ENCODE data around the gene NUP93. TPM values are rescaled to one million over a fixed set of nuclear protein-coding genes. Genes with fewer than 3 reads are reported as not detected.

NUP93 gene
- polyA plus RNA-seq, 1 donor from 2014 or later = 237 TPM

DNA sequence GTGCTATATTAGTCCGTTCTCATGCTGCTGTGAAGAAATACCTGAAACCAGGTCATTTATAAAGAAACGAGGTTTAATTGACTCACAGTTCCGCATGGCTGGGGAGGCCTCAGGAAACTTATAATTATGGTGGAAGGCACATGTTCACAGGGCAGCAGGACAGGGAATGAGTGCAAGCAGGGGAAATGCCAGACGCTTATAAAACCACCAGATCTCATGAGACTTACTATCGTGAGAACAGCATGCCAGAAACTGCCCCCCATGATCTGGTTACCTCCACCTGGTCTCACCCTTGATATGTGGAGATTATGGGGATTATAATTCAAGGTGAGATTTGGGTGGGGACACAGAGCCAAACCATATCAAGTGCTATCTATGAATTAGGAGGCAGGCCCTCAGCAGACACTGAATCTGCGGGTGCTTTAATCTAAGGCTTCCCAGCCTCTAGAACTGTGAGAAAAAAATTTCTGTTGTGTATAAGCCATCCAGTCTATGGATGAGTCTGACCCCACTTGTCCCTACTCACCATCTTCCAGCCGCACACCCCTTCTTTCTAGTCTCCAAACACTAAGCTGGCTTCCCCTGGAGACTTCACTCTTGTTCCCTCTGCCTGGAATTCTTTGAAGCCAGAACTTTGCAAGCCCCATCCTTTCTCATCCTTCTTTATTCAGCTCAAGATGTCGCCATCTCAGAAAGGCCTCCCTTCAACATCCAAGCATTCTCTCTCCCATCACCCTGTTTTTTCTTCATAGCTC lies 772 bp upstream of the NUP93 start:
- no peaks in the 10 kb centered on the region for H3F3A ChIP-seq (ENCODE audit: insufficient read depth, low read length, poor library complexity, severe bottlenecking)
- no peaks in the 10 kb centered on the region for H3K9me2 ChIP-seq (ENCODE audit: insufficient read depth, low read length)
- peaks cover 27% of the 10 kb centered on the region for H3K79me2 ChIP-seq (replicated peaks; ENCODE audit: insufficient read depth, low read length)
- H3K9ac ChIP-seq (ENCODE audit: low read length) = peak overlapping the region; percentile 75
- peak overlapping the region; percentile 87 for H2AFZ ChIP-seq (ENCODE audit: low read depth, low read length)
- H3K27ac ChIP-seq (ENCODE audit: low read length) = peak overlapping the region; percentile 75
- H3K36me3 ChIP-seq (ENCODE audit: insufficient read depth, low read length) = no peaks in the 10 kb centered on the region
- H3K4me2 ChIP-seq (ENCODE audit: low read length) = peak overlapping the region; percentile 86
- H4K20me1 ChIP-seq (ENCODE audit: insufficient read depth) = no peaks in the 10 kb centered on the region
- no peaks in the 10 kb centered on the region for H3K27me3 ChIP-seq (ENCODE audit: insufficient read depth, low read depth, low read length)
- no peaks in the 10 kb centered on the region for H3K9me3 ChIP-seq (ENCODE audit: low read length)
- no peak for TF ChIP-seq RAD21 (conservative IDR thresholded peaks at IDR 0.05)
- H3K4me3 ChIP-seq (ENCODE audit: low read length) = peak overlapping the region; percentile 99

DNA sequence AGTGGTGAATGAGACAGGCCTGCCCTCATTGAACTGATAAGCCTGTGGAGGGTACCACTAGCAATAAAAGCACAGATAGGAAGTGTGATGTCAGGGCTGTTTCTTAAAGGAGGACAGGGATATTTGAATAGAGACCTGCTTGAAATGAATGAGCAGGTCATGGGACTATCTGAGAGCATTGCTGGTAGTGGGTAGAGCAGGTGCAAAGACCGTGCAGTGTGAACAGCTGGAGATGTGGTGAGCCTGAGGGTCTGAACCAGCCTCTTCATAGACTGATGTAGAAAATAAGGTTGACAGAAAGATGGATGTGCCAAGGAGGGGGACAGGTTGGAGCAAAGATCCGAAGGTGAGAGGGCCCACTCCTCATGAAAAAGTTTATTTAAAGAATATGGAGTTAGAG lies 2.4 kb downstream of the NUP93 start:
- no peak overlapping the region for H3K4me2 ChIP-seq (ENCODE audit: low read length)

More for the DNA sequence above, 2.4 kb downstream of the NUP93 start:
- Histone ChIP-seq H3K36me3 (ENCODE audit: insufficient read depth, low read length) (no peaks in the 10 kb centered on the region), H3K9me3 (ENCODE audit: low read length) (no peaks in the 10 kb centered on the region), H3K9me2 (ENCODE audit: insufficient read depth, low read length) (no peaks in the 10 kb centered on the region), H3F3A (ENCODE audit: insufficient read depth, low read length, poor library complexity, severe bottlenecking) (no peaks in the 10 kb centered on the region), H3K27ac (ENCODE audit: low read length) (no peak overlapping the region), H3K79me2 (replicated peaks; ENCODE audit: insufficient read depth, low read length) (peaks cover 33% of the 10 kb centered on the region), H3K9ac (ENCODE audit: low read length) (no peak overlapping the region), H3K27me3 (ENCODE audit: insufficient read depth, low read depth, low read length) (no peaks in the 10 kb centered on the region), H3K4me3 (ENCODE audit: low read length) (no peak overlapping the region), H2AFZ (ENCODE audit: low read depth, low read length) (no peak overlapping the region), H4K20me1 (ENCODE audit: insufficient read depth) (no peaks in the 10 kb centered on the region)
- TF ChIP-seq TAF1 (IDR thresholded peaks at IDR 0.05; ENCODE audit: low read depth) (no peak), EP300 (conservative IDR thresholded peaks at IDR 0.05; ENCODE audit: poor library complexity, severe bottlenecking) (no peak), MXI1 (conservative IDR thresholded peaks at IDR 0.05; ENCODE audit: poor library complexity, severe bottlenecking) (no peak), SMC3 (conservative IDR thresholded peaks at IDR 0.05; ENCODE audit: poor library complexity) (no peak), EZH2 (IDR thresholded peaks at IDR 0.05; ENCODE audit: borderline replicate concordance, insufficient read depth, low read length, poor library complexity, severe bottlenecking) (no peak), RAD21 (conservative IDR thresholded peaks at IDR 0.05) (no peak), POLR2AphosphoS5 (IDR thresholded peaks at IDR 0.05) (no peak)
- TF ChIP-seq, protein P1, sequence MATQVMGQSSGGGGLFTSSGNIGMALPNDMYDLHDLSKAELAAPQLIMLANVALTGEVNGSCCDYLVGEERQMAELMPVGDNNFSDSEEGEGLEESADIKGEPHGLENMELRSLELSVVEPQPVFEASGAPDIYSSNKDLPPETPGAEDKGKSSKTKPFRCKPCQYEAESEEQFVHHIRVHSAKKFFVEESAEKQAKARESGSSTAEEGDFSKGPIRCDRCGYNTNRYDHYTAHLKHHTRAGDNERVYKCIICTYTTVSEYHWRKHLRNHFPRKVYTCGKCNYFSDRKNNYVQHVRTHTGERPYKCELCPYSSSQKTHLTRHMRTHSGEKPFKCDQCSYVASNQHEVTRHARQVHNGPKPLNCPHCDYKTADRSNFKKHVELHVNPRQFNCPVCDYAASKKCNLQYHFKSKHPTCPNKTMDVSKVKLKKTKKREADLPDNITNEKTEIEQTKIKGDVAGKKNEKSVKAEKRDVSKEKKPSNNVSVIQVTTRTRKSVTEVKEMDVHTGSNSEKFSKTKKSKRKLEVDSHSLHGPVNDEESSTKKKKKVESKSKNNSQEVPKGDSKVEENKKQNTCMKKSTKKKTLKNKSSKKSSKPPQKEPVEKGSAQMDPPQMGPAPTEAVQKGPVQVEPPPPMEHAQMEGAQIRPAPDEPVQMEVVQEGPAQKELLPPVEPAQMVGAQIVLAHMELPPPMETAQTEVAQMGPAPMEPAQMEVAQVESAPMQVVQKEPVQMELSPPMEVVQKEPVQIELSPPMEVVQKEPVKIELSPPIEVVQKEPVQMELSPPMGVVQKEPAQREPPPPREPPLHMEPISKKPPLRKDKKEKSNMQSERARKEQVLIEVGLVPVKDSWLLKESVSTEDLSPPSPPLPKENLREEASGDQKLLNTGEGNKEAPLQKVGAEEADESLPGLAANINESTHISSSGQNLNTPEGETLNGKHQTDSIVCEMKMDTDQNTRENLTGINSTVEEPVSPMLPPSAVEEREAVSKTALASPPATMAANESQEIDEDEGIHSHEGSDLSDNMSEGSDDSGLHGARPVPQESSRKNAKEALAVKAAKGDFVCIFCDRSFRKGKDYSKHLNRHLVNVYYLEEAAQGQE (IDR thresholded peaks at IDR 0.05; ENCODE audit: borderline replicate concordance) = no peak
- TF ChIP-seq, protein P2, sequence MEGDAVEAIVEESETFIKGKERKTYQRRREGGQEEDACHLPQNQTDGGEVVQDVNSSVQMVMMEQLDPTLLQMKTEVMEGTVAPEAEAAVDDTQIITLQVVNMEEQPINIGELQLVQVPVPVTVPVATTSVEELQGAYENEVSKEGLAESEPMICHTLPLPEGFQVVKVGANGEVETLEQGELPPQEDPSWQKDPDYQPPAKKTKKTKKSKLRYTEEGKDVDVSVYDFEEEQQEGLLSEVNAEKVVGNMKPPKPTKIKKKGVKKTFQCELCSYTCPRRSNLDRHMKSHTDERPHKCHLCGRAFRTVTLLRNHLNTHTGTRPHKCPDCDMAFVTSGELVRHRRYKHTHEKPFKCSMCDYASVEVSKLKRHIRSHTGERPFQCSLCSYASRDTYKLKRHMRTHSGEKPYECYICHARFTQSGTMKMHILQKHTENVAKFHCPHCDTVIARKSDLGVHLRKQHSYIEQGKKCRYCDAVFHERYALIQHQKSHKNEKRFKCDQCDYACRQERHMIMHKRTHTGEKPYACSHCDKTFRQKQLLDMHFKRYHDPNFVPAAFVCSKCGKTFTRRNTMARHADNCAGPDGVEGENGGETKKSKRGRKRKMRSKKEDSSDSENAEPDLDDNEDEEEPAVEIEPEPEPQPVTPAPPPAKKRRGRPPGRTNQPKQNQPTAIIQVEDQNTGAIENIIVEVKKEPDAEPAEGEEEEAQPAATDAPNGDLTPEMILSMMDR (IDR thresholded peaks at IDR 0.05; ENCODE audit: poor library complexity, severe bottlenecking) = no peak
